ENCODE measurements around the gene CCDC87.

GRCh38 chr11:66562907-66563583 is 29.8 kb downstream of the CCDC87 start:
- no peak for TF ChIP-seq CTCF (IDR thresholded peaks at IDR 0.05; ENCODE audit: control extremely low read depth in 1 of 3, insufficient read depth in 1 of 3, low read depth in 1 of 3, low read length in 3 of 3)
- TF ChIP-seq, protein P1, sequence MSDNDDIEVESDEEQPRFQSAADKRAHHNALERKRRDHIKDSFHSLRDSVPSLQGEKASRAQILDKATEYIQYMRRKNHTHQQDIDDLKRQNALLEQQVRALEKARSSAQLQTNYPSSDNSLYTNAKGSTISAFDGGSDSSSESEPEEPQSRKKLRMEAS (IDR thresholded peaks at IDR 0.05) = no peak
